Myocyte (in vitro differentiated cells): ENCODE measurements around the gene TPD52L1. TPM values are rescaled to one million over a fixed set of nuclear protein-coding genes. Genes with fewer than 3 reads are reported as not detected.

Source experiments
- DNase-seq: peaks from one replicate; pipeline ENCODE4 v3.0.0-alpha.2; 2012; ENCODE audit warnings: low read depth
- total RNA-seq: library from RNA; depleted of rRNA; stranded (reverse); fragments of >200 nt; gene quantifications from 2 replicates; pipeline ENCODE4 v1.2.3, GENCODE V29; 2014

TPD52L1 gene
- total RNA-seq, 1 donor from 2014 or later: 55.3 TPM

DNA sequence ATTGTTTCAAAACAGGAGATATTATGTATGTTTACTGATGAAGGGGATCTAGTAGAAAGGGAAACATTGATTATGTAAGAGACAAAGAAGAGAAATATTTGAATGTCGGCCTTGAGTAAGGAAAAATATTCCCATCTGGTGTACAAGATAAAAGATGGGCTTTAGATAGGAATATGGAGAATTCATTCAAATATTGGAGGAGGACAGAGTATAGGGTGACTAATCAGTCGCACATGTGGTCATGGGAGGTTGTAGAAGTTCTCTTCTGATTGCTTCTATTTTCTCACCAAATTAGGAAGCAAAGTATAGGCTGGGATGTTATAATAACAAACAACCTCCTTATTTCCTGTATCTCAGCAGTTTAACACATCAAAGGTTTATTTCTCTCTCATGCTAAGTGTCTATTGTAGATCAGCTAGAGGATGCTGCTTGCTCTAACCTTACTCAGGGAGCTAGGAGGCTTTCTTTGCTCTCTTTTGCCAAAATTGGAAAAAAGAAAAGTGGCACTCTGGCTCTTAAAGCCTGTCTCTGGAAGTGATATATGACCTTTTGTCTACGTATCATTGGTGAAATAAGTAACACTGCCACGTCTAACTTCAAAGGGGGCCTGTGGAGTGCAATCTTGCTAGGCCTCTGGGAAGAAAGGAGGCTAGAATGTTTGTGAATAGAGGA lies 149.4 kb downstream of the TPD52L1 start:
- DNase-seq: no peak

DNA sequence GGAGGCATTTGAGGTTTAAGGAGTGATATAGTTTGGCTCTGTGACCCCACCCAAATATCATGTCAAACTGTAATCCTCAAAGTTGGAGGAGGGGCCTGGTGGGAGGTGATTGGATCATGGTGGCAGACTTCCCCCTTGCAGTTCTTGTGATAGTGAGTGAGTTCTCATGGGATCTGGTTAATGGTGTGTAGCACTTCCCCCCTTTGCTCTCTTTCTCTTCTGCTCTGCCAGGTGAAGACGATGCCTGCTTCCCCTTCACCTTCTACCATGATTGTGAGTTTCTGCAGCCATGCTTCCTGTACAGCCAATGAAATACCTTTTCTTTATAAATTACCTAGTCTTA lies 149.9 kb downstream of the TPD52L1 start:
- no peak for DNase-seq

DNA sequence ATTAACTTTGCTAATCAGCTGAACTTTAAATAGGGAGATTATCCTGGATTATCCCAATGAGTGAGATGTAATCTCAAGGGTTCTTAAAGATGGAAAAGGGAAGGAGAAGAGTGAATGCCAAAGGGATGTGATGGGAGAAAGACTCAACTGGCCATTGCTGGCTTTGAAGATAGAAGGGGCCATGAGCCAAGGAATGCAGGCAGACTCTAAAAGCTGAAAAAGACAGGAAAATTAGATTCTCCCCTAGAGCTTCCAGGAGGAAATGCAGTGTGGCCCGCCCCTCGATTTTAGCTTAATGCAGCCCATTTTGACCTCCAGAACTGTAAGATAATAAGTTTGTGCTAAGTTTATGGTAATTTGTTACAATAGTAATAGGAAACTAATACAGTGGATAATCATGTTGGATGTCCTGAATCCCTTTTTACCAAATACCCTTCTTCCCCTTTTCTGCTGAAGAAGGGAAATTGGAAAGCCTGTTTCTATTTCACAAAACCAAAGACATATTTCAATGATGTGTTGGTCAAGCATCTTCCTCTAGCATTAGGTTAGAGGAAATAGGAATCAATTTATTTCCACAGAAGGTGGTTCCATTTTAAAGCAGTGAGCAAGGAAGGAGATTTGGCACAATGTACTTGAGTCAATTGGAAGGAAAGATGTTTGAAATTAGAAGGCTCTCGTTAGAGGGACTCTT lies 151.5 kb downstream of the TPD52L1 start:
- no peak for DNase-seq

DNA sequence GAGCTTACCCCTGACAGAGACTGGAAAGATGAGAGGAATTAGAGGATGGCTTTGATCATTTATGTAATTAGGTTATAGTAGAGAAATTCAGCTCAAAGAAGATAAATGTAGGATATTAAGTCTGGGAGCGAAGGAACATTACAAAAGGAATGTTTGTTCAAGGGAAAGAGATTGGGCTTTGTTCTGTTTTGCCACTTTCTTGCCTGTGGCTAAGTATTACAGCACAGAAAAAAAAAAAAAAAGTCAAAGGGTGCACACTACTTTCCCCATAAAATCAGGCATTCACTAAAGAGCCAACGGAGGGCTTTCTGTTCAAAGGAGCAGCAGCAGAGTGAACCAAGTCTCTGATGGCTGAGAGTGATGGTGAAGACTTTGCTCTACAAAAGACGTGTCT lies 153.2 kb downstream of the TPD52L1 start:
- no peak for DNase-seq

DNA sequence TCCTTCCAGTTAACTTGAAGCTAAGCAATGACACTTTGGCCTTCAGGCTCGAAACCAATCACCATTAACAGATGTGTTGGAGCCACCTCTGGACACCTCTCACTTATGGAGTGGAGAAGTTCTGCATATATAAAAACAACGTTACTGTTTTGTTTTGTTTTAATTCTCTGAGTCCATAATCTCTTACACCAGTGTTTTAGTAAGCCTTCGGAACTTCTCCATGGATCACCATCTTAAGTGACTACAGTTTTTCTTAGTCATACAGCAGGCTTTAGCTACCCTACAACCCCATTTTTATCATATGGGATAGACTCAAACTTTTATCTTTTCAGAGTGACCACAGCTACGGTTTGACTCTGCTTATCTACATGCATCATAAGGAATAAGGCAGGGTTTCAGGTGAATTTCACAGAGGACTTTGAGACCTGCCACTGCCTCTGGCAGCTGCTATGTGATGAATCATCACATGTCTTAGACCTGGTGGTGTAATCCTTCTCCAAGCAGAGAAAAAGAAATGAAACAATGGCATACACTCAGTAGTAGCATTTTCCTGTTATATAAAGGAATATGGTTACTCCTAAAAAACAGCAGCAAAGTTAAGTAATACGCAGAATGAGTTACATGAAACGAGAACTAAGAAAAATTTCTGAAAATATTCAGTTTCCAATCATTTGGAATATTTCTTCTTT lies 153.7 kb downstream of the TPD52L1 start:
- peak; percentile 10 for DNase-seq

- DNase-seq: no peak
These were observed 154.5 kb downstream of the TPD52L1 start for GRCh38 chr6:125307964-125308615.

GRCh38 chr6:125310994-125311649 lies 157.5 kb downstream of the TPD52L1 start:
- peak; percentile 70 for DNase-seq

GRCh38 chr6:125312478-125312877 lies 158.9 kb downstream of the TPD52L1 start:
- no peak for DNase-seq

GRCh38 chr6:125312950-125313349 lies 159.4 kb downstream of the TPD52L1 start:
- no peak for DNase-seq

Other genes starting within 250 kb of the TPD52L1 start
- gene RNF217, start 191.3 kb upstream of the TPD52L1 start, total RNA-seq: 31.3 and 34.2 TPM in 2 replicates
- gene HDDC2, start 148.2 kb downstream of the TPD52L1 start, total RNA-seq: 65.9 and 66.5 TPM in 2 replicates